ENCODE data around the gene EFNA1.
A peak's percentile ranks its signal among the peaks of the same experiment; 100 is the strongest.
"Not testable (repeated sequence)": the region's sequence is repeated elsewhere in the genome, so short reads cannot be mapped to it uniquely, and the experiment has no call there.

The EFNA1 gene

GRCh38 chr1:155145491-155145890 lies 17.8 kb downstream of the EFNA1 start:
- no peak for DNase-seq (ENCODE audit: low spot score)

DNA sequence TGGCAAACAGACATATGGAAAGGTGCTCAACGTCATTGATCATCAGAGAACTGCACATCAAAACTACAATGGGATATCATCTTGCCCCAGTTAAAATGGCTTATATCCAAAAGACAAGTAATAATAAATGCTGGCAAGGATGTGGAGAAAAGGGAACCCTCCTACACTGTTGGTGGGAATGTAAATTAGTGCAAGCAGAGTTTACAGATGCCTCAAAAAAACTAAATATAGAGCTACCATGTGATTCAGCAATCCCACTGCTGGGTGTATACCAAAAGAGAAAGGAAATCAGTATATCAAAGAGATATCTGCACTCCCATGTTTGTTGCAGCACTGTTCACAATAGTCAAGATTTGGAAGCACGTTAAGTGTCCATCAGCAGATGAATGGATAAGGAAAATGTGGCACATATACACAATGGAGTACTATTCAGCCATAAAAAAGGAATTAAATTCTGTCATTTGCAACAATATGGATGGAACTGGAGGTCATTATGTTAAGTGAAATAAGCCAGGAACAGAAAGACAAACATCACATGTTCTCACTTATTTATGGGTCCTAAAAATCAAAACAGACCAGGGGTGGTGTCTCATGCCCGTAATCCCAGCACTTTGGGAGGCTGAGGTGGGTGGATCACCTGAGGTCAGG lies 28.4 kb downstream of the EFNA1 start:
- DNase-seq (ENCODE audit: low spot score), result not testable (repeated sequence)

DNA sequence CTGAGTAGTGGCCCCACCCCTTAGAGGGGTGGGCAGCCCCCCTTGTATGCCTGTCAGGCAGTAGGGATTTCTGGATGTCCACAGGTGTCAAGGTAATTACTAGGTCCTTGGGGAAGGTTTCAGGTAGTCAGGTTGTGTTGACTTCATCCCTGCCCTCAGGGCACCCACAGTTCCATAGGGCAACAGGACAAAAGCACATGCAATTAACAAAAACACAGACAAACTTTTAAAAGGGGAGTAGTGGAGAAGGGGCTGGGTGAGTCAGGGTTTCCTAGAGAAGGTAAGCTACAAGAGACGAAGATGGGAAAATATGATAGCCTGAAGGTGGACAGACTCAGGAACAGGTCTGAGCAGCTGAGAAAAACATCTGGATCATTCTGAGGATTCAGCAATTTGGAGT lies 31.3 kb downstream of the EFNA1 start:
- no peak for DNase-seq (ENCODE audit: low spot score)

DNA sequence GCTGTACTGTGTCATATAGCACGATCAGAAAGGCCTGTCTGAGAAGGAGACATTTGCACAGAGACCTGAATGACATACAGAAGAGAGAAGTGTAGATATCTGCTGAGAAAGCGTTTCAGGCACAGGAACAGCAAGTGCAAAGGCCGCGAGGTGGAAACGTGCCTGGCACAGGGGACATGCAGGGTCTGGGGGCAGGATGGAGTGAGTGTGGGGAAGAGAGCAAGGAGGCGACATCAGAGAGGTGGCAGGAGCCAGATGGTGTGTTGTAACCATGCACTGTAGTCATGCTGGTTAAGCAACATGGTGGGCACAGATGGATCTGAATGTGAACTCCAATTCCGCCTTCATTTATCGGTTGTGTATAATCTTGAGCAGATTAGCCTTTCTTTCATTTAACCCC lies 32.5 kb downstream of the EFNA1 start:
- no peak for DNase-seq (ENCODE audit: low spot score)

GRCh38 chr1:155162631-155163030 lies 35.0 kb downstream of the EFNA1 start:
- not testable (repeated sequence) for DNase-seq (ENCODE audit: low spot score)

DNA sequence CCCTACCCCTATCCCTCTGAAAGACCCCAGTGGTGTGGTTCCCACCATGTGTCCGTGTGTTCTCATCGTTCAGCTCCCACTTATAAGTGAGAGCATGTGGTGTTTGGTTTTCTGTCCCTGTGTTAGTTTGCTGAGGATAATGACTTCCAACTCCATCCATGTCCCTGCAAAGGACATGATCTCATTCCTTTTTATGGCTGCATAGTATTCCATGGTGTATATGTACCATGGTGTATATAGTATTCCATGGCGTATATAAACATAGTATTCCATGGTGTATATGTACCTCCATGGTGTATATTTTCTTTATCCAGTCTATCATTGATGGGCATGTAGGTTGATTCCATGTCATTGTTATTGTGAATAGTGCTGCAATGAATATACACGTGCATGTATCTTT lies 36.1 kb downstream of the EFNA1 start:
- not testable (repeated sequence) for DNase-seq (ENCODE audit: low spot score)

- not testable (repeated sequence) for DNase-seq (ENCODE audit: low spot score)
Measured at GRCh38 chr1:155164625-155165024, 36.9 kb downstream of the EFNA1 start.

GRCh38 chr1:155166051-155166470 lies 38.4 kb downstream of the EFNA1 start:
- peak; percentile 73 for DNase-seq (ENCODE audit: low spot score)

DNA sequence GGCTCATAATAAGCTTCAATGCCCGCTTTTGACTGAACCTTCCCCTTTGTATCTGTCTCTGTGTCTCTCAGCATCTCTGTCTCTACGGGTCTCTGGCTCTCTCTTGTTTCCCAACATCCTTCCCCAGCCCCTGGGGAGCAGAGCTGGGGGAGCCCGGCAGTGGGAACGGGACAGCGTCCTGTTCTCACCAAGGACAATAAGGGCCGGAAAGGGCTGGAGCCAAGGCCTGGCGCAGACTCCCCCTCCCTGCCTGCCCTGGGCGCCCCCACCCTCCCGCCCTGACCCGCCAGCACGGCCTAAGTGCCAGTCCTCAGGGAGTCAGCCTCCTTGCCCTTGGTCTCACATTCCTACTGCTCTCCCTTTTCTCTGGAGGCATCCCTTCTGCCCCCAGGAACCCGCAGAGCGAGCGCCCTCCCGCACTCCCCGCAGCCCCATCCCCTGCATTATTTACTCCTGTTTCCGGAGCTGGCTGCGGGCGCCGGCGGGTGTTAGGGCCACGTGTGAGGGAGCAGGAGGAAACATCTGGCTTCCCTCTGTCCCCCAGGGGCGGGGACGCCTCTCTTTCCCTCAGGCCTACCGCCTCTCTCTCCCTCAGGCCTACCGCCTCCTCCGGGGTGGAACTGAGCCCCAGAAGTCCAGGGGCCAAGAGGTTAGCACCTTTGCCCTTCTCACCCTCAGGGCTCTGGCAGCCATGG lies 38.9 kb downstream of the EFNA1 start:
- DNase-seq (ENCODE audit: low spot score), result peak; percentile 80

GRCh38 chr1:155167166-155168104 lies 39.8 kb downstream of the EFNA1 start:
- DNase-seq (ENCODE audit: low spot score), result peak; percentile 93

GRCh38 chr1:155168105-155168445 lies 40.4 kb downstream of the EFNA1 start:
- not testable (repeated sequence) for DNase-seq (ENCODE audit: low spot score)

- peak; percentile 37 for DNase-seq (ENCODE audit: low spot score)
Measured at GRCh38 chr1:155168456-155169210, 41.0 kb downstream of the EFNA1 start.

- no peak for DNase-seq (ENCODE audit: low spot score)
Measured at GRCh38 chr1:155169541-155169940, 41.9 kb downstream of the EFNA1 start.

DNA sequence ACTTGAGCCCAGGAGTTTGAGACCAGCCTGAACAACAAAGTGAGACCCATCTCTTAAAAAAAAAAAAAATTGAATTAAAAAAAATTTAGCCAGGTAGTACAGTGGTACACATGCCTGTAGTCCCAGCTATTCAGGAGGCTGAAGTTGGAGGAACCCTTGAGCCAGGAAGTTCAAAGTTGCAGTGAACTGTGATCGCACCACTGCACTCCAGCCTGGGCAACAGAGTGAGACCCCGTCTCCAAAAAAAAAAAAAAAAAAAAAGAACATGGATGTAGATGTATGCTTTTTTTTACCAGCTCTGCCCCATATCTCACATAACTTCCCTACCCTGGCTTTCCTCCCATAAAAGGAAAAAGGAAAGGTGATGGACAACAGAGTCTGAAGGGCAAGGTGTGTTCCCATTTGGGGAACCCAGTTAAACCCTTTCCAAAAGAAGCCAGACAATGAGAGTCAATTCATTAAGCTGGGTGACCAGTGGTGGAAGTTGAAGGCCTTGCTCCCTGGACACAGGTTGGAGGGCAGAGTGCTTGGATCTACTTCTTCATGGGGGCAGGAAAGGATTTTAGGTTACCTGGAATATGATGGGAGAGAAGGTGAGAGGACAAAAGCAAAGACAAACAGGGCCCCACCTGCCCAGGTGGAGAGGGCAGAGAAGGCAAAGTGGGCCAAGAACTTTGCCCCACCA lies 42.6 kb downstream of the EFNA1 start:
- peak; percentile 16 for DNase-seq (ENCODE audit: low spot score)

DNA sequence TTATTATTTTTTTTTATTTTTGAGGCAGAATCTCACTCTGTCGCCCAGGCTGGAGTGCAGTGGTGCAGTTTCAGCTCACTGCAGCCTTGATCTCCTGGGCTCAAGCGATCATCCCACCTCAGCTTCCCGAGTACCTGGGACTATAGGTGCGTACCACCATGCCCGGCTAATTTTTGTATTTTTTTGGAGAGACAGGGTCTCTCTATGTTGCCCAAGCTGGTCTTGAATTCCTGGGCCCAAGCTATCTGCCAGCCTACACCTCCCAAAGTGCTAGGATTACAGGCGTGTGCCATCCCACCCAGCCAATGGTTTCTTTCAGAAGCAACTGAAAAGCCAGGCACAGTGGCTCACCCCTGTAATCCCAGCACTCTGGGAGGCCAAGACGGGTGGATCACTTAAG lies 43.1 kb downstream of the EFNA1 start:
- peak; percentile 7 for DNase-seq (ENCODE audit: low spot score)

GRCh38 chr1:155171836-155172731 lies 44.4 kb downstream of the EFNA1 start:
- DNase-seq (ENCODE audit: low spot score), result peak; percentile 15

- peak; percentile 96 for DNase-seq (ENCODE audit: low spot score)
Measured at GRCh38 chr1:155172732-155173477, 45.2 kb downstream of the EFNA1 start, which contains the start of gene KRTCAP2. KRTCAP2 (minus strand) TSS chr1:155173304; CDS start chr1:155173224, 80 bp downstream.

- peak; percentile 74 for DNase-seq (ENCODE audit: low spot score)
Measured at GRCh38 chr1:155173478-155174323, 46.0 kb downstream of the EFNA1 start, which contains the start of gene TRIM46. TRIM46 (plus strand) TSS chr1:155173849; CDS start chr1:155173967, 118 bp downstream.
